HepG2 (cell line): ENCODE results near the gene NXPH1. TPM values are rescaled to one million over a fixed set of nuclear protein-coding genes. Genes with fewer than 3 reads are reported as not detected.

ENCODE experiments used
- ATAC-seq: fragments of 200-7000 bp; cut with Tn5 transposase; 3 replicates; pipeline ENCODE4 v1.9.1; 2020; ENCODE audit warnings: mild to moderate bottlenecking, moderate library complexity
- BruUV-seq: library from RNA; stranded (reverse); fragments of 400-500 nt; replicated peaks from 2 replicates; lab custom pipeline; 2021; lab: Mats Ljungman, UMichigan
- CTCF ChIA-PET: fragments of 300-600 bp; formaldehyde crosslinking; extraction: SDS; loops from one replicate; lab custom pipeline; 2021; ENCODE audit warnings: low total read pairs, inconsistent platforms, low intra/inter-chr PET ratio; lab: Yijun Ruan, JAX
- POLR2A ChIA-PET: fragments of 350-600 bp; sonication (Branson Sonifier 250); formaldehyde crosslinking; loops from one replicate; lab custom pipeline; 2020; ENCODE audit warnings: antibody characterized with exemption, inconsistent platforms; lab: Yijun Ruan, JAX
- DNase-seq: peaks from one replicate; pipeline ENCODE4 v3.0.0-alpha.2; 2015; ENCODE audit warnings: low spot score
- FAIRE-seq: peaks from 3 replicates; lab custom pipeline; 2011; peaks lifted over from hg19 to GRCh38; lab: Jason Lieb, UNC
- H2AFZ ChIP-seq: one replicate; pipeline ENCODE4 v1.6.1; 2011; ENCODE audit warnings: low read length, inconsistent platforms
- H3K27ac ChIP-seq: fragments of 300-600 bp; 3 replicates; pipeline ENCODE4 v1.8.0; 2011; ENCODE audit warnings: mixed run types, mild to moderate bottlenecking, mixed read lengths, low read length, inconsistent platforms; ENCODE audit not compliant: insufficient read depth; ENCODE audit errors: extremely low read length
- H3K27me3 ChIP-seq, 2 experiments: fragments of 200-600 bp in 1 of 2; 2 replicates in 1 of 2; 3 replicates in 1 of 2; pipeline versions ENCODE4 v1.6.0 to v1.8.0; 2011; ENCODE audit warnings: low read length in 2 of 2, mild to moderate bottlenecking in 2 of 2, moderate library complexity in 2 of 2, inconsistent platforms in 1 of 2; ENCODE audit not compliant: insufficient read depth in 2 of 2, control insufficient read depth in 1 of 2
- H3K36me3 ChIP-seq, 2 experiments: fragments of 200-600 bp in 1 of 2; replicated peaks in 1 of 2; 2 replicates in 1 of 2; 3 replicates in 1 of 2; pipeline versions ENCODE4 v1.5.1 to v1.8.0; 2011; ENCODE audit warnings: low read length in 2 of 2, inconsistent platforms in 1 of 2; ENCODE audit not compliant: insufficient read depth in 2 of 2, control insufficient read depth in 1 of 2
- H3K4me1 ChIP-seq: 2 replicates; pipeline ENCODE4 v1.5.1; 2012; ENCODE audit warnings: low read length, inconsistent platforms; ENCODE audit not compliant: insufficient read depth
- H3K4me2 ChIP-seq: 2 replicates; pipeline ENCODE4 v1.6.0; 2011; ENCODE audit warnings: low read depth, low read length, inconsistent platforms
- H3K4me3 ChIP-seq, 3 experiments: fragments of 200-600 bp in 1 of 3; sonication (generic), shearing (Covaris generic) in 1 of 3; replicated peaks in 1 of 3; 2 replicates each; pipeline ENCODE4 v1.5.1; 2011 to 2016; ENCODE audit warnings: low read length in 3 of 3, inconsistent platforms in 2 of 3, low read depth in 2 of 3, mild to moderate bottlenecking in 2 of 3, control low read depth in 1 of 3, mixed read lengths in 1 of 3; ENCODE audit not compliant: insufficient read depth in 1 of 3
- H3K79me2 ChIP-seq: one replicate; pipeline ENCODE4 v1.6.1; 2011; ENCODE audit warnings: low read length, inconsistent platforms; ENCODE audit not compliant: insufficient read depth
- H3K9ac ChIP-seq: 2 replicates; pipeline ENCODE4 v1.6.0; 2011; ENCODE audit warnings: mild to moderate bottlenecking, low read depth, low read length, inconsistent platforms; ENCODE audit not compliant: insufficient read depth
- H3K9me3 ChIP-seq: 2 replicates; pipeline ENCODE4 v1.5.1; 2012; ENCODE audit warnings: mild to moderate bottlenecking, low read length
- H4K20me1 ChIP-seq: 2 replicates; pipeline ENCODE4 v1.6.0; 2011; ENCODE audit warnings: inconsistent platforms, mild to moderate bottlenecking, low read length, moderate library complexity; ENCODE audit not compliant: insufficient read depth
- JUND ChIP-seq: sonication (generic); formaldehyde crosslinking; IDR thresholded peaks from 2 replicates; pipeline ENCODE4 v1.8.0; 2022; ENCODE audit warnings: mild to moderate bottlenecking, missing genetic modification reagents
- KDM2A ChIP-seq: sonication (generic); formaldehyde crosslinking; IDR thresholded peaks from 2 replicates; pipeline ENCODE4 v1.4.0; 2020; ENCODE audit warnings: low read depth, missing genetic modification reagents, borderline replicate concordance
- MTF1 ChIP-seq: sonication (generic); formaldehyde crosslinking; IDR thresholded peaks from 2 replicates; pipeline ENCODE4 v1.5.0; 2020; ENCODE audit warnings: missing genetic modification reagents
- NFATC3 ChIP-seq: sonication (generic); formaldehyde crosslinking; IDR thresholded peaks from 2 replicates; pipeline ENCODE4 v1.5.1; 2020; ENCODE audit warnings: mild to moderate bottlenecking, missing genetic modification reagents
- PRPF4 ChIP-seq: fragments of 200-400 bp; formaldehyde crosslinking; IDR thresholded peaks from 2 replicates; pipeline ENCODE4 v1.6.1; 2016; ENCODE audit warnings: low read length, low read depth; ENCODE audit not compliant: poor library complexity, severe bottlenecking
- REPIN1 ChIP-seq: sonication (generic); formaldehyde crosslinking; IDR thresholded peaks from 2 replicates; pipeline ENCODE4 v1.8.0; 2022; ENCODE audit warnings: missing genetic modification reagents, low read depth, mild to moderate bottlenecking, borderline replicate concordance
- XRCC5 ChIP-seq: fragments of 200-400 bp; formaldehyde crosslinking; optimal IDR thresholded peaks from 2 replicates; pipeline ENCODE3; 2017; ENCODE audit warnings: mild to moderate bottlenecking, low read length
- ZNF143 ChIP-seq: sonication (generic); formaldehyde crosslinking; IDR thresholded peaks from 2 replicates; pipeline ENCODE4 v1.4.0; 2020; ENCODE audit warnings: missing genetic modification reagents
- ZNF280D ChIP-seq: sonication (generic); formaldehyde crosslinking; IDR thresholded peaks from 2 replicates; pipeline ENCODE4 v1.5.1; 2020; ENCODE audit warnings: mild to moderate bottlenecking, missing genetic modification reagents
- ZNF646 ChIP-seq: sonication (generic); formaldehyde crosslinking; IDR thresholded peaks from 2 replicates; pipeline ENCODE4 v1.9.0; 2021; ENCODE audit warnings: mild to moderate bottlenecking, missing genetic modification reagents
- WGBS: methylation state at CpG from one replicate; pipeline ENCODE4 v1.1.6; 2017; ENCODE audit warnings: low lambda C conversion rate; 5-methylcytosine and 5-hydroxymethylcytosine counted together
- in situ Hi-C: cut with HindIII; loops from 2 replicates; pipeline ENCODE4 v1.10.0; 2017; ENCODE audit warnings: low pct_unique_long_range_greater_than_20kb; ENCODE audit not compliant: extremely low pct_ligation_motif_present
- intact Hi-C: fragments of 100-400 bp; cut with micrococcal nuclease; formaldehyde crosslinking; loops from one replicate; pipeline ENCODE4 v1.10.0; 2022; ENCODE audit not compliant: unreplicated experiment
- polyA plus RNA-seq, 8 experiments: library from polyadenylated mRNA; depleted of rRNA in 3 of 8; stranded (reverse) in 7 of 8; unstranded in 1 of 8; fragments of >200 nt; fragmentation: Illumina TruSeq in 4 of 8; extraction: Trizol in 4 of 8; gene quantifications; 2 replicates each; pipeline versions ENCODE4 v1.2.1 to v1.2.3, GENCODE V29; 2011 to 2016; ENCODE audit warnings: low read depth in 4 of 8, missing spikeins in 1 of 8, mixed read lengths in 1 of 8; ENCODE audit not compliant: insufficient read depth in 1 of 8
- total RNA-seq, 5 experiments: library from RNA; depleted of rRNA; stranded (reverse); fragments of >200 nt; fragmentation: Illumina TruSeq; extraction: Trizol; gene quantifications; 2 replicates each; pipeline ENCODE4 v1.2.3, GENCODE V29; 2016; ENCODE audit warnings: low read depth in 1 of 5

The NXPH1 gene
- total and polyA plus RNA-seq, 2 of the 13 experiments (the other 11 are each of a cell fraction or from before 2014, with no cell fraction given): not detected

GRCh38 chr7:8762803-8763202 is 329.4 kb downstream of the NXPH1 start:
- no peak for TF ChIP-seq ZNF280D (CRISPR knock-in tag)
- no peaks in the 10 kb centered on the region for H3K27me3 ChIP-seq
- DNase-seq: no peak
- H3K79me2 ChIP-seq: no peaks in the 10 kb centered on the region
- no peak overlapping the region for H3K27ac ChIP-seq
- in situ Hi-C loops (no loop called here), intact Hi-C loops (no loop called here)
- no peak overlapping the region for H3K4me2 ChIP-seq
- no peaks in the 10 kb centered on the region for H4K20me1 ChIP-seq
- H3K9me3 ChIP-seq: peaks cover 37% of the 10 kb centered on the region
- no peaks in the 10 kb centered on the region for H3K36me3 ChIP-seq
- no TSS peak for BruUV-seq
- H3K4me1 ChIP-seq: no peaks in the 10 kb centered on the region
- CTCF ChIA-PET: no interaction called here
- ATAC-seq: no peak
- H3K4me3 ChIP-seq: no peak overlapping the region
- WGBS: 2% methylated on average over 9 of the region's 9 CpGs
- H3K9ac ChIP-seq: no peak overlapping the region
- H2AFZ ChIP-seq: no peak overlapping the region
- POLR2A ChIA-PET: no interaction called here
- no peak for FAIRE-seq

GRCh38 chr7:8765374-8765773 is 332.0 kb downstream of the NXPH1 start:
- CTCF ChIA-PET: no interaction called here
- peaks cover 47% of the 10 kb centered on the region for H3K9me3 ChIP-seq
- no peaks in the 10 kb centered on the region for H3K36me3 ChIP-seq
- H3K9ac ChIP-seq: no peak overlapping the region
- FAIRE-seq: no peak
- POLR2A ChIA-PET: no interaction called here
- intact Hi-C loops (no loop called here), in situ Hi-C loops (no loop called here)
- 0% methylated on average over 3 of the region's 3 CpGs for WGBS
- H2AFZ ChIP-seq: no peak overlapping the region
- no peak for DNase-seq
- no TSS peak for BruUV-seq
- no peaks in the 10 kb centered on the region for H3K79me2 ChIP-seq
- ATAC-seq: no peak
- H3K27ac ChIP-seq: no peak overlapping the region
- no peaks in the 10 kb centered on the region for H3K27me3 ChIP-seq
- H3K4me1 ChIP-seq: no peaks in the 10 kb centered on the region
- no peak overlapping the region for H3K4me2 ChIP-seq
- no peaks in the 10 kb centered on the region for H4K20me1 ChIP-seq
- no peak overlapping the region for H3K4me3 ChIP-seq
- TF ChIP-seq ZNF646 (no peak), REPIN1 (CRISPR knock-in tag) (no peak), MTF1 (CRISPR knock-in tag) (no peak), XRCC5 (no peak), ZNF143 (CRISPR knock-in tag) (no peak), PRPF4 (no peak), KDM2A (no peak), NFATC3 (CRISPR knock-in tag) (no peak), JUND (CRISPR knock-in tag) (no peak)
